ENCODE measurements around the gene IGF1R.

IGF1R gene

GRCh38 chr15:98799461-98800390 lies 151.4 kb downstream of the IGF1R start:
- no peak for DNase-seq (ENCODE audit: low read depth)

- no peak for DNase-seq (ENCODE audit: low read depth)
Measured at GRCh38 chr15:98800437-98801233, 152.3 kb downstream of the IGF1R start.

GRCh38 chr15:98801234-98801561 lies 152.9 kb downstream of the IGF1R start:
- no peak for DNase-seq (ENCODE audit: low read depth)

- no peak for DNase-seq (ENCODE audit: low read depth)
Measured at GRCh38 chr15:98802187-98802586, 153.8 kb downstream of the IGF1R start.

- no peak for DNase-seq (ENCODE audit: low read depth)
Measured at GRCh38 chr15:98803228-98804056, 155.1 kb downstream of the IGF1R start.

GRCh38 chr15:98804057-98804380 lies 155.7 kb downstream of the IGF1R start:
- no peak for DNase-seq (ENCODE audit: low read depth)

- no peak for DNase-seq (ENCODE audit: low read depth)
Measured at GRCh38 chr15:98805434-98806274, 157.3 kb downstream of the IGF1R start.

- no peak for DNase-seq (ENCODE audit: low read depth)
Measured at GRCh38 chr15:98806275-98806895, 158.0 kb downstream of the IGF1R start.

- DNase-seq (ENCODE audit: low read depth): no peak
Measured at GRCh38 chr15:98807262-98807661, 158.9 kb downstream of the IGF1R start.

- no peak for DNase-seq (ENCODE audit: low read depth)
Measured at GRCh38 chr15:98809273-98809672, 160.9 kb downstream of the IGF1R start.

- no peak for DNase-seq (ENCODE audit: low read depth)
Measured at GRCh38 chr15:98812716-98813446, 164.5 kb downstream of the IGF1R start.

GRCh38 chr15:98813951-98814350 lies 165.6 kb downstream of the IGF1R start:
- no peak for DNase-seq (ENCODE audit: low read depth)

- DNase-seq (ENCODE audit: low read depth): no peak
Measured at GRCh38 chr15:98815207-98815606, 166.9 kb downstream of the IGF1R start.

- DNase-seq (ENCODE audit: low read depth): no peak
Measured at GRCh38 chr15:98817745-98818144, 169.4 kb downstream of the IGF1R start.

- DNase-seq (ENCODE audit: low read depth): no peak
Measured at GRCh38 chr15:98823012-98823458, 174.7 kb downstream of the IGF1R start.

- no peak for DNase-seq (ENCODE audit: low read depth)
Measured at GRCh38 chr15:98823616-98824015, 175.3 kb downstream of the IGF1R start.

- no peak for DNase-seq (ENCODE audit: low read depth)
Measured at GRCh38 chr15:98824595-98824994, 176.3 kb downstream of the IGF1R start.

- no peak for DNase-seq (ENCODE audit: low read depth)
Measured at GRCh38 chr15:98826658-98827057, 178.3 kb downstream of the IGF1R start.

- DNase-seq (ENCODE audit: low read depth): no peak
Measured at GRCh38 chr15:98827217-98827616, 178.9 kb downstream of the IGF1R start.

GRCh38 chr15:98830034-98830634 lies 181.8 kb downstream of the IGF1R start:
- DNase-seq (ENCODE audit: low read depth): no peak

Measured in stimulated activated CD8-positive, alpha-beta memory T cell treated with anti-CD3 and anti-CD28 coated beads, Interleukin-12 subunit alpha, Interleukin-12 subunit beta, amount 100 ng/mL, for 1 hour (primary cell).